ENCODE data around the gene THEMIS2.

Gene THEMIS2

DNA sequence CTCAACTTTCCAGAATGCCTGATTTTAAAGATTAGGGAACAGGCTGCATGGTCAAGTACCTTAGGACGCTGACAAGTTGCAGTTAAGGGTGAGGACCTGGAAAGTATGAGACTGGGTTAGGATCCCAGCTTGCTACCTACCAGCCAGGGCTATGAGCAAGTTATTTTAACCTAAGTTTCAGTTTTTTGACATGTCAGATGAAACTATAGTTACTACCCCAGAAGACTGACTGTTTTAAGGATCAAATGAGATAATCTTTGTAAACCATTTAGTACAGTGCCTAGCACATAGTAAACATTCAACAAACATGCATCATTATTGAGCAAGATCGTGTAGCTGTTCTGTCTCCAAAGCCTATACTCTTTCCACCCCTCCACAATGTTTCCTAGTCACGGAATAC is 14.4 kb downstream of the THEMIS2 start:
- no peak for DNase-seq

- DNase-seq = no peak
Measured at GRCh38 chr1:27887215-27888021, 15.1 kb downstream of the THEMIS2 start.

- DNase-seq = no peak
Measured at GRCh38 chr1:27889506-27889905, 17.2 kb downstream of the THEMIS2 start.

GRCh38 chr1:27891196-27891889 is 19.0 kb downstream of the THEMIS2 start:
- no peak for DNase-seq

DNA sequence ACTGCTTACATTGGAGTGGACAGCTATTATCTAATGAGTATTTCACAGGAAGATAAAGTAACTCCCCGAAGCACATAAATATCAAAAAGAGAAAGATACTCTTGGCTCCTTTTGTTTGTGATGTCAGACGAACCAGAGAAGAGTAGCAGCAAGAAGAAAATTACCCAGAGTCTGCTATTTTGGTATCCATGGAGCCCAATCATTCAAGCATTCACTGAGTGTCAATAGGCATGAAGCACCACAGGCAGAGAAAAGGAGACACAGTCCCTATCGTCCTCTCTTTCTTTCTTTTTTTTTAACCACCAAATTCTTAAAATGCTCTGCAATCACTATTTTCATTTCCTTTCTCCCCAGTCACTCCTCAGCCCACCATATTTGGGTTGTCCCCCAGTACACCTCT is 22.2 kb downstream of the THEMIS2 start:
- no peak for DNase-seq

DNA sequence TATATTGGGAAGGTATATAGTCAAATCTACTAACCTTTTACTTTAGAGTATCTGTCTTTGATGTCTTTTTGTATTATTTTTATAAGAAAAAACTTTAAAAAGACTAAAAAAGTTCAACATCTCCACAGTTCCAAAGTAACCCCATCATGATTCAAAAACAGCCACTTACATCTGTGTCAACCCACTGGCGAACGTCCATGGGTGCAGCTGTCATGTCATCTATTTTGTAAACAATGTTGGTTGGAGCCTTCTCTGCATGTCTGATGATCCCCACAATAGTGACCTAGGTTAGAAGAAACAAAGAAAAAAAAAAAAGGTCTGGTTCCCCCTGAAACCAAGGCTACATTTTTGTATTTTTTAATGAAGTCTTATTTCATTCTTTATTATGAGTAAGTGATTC is 34.4 kb downstream of the THEMIS2 start:
- no peak for DNase-seq

- DNase-seq = no peak
Measured at GRCh38 chr1:27912429-27912828, 40.1 kb downstream of the THEMIS2 start.

- DNase-seq = no peak
Measured at GRCh38 chr1:27915082-27915575, 42.8 kb downstream of the THEMIS2 start.

DNA sequence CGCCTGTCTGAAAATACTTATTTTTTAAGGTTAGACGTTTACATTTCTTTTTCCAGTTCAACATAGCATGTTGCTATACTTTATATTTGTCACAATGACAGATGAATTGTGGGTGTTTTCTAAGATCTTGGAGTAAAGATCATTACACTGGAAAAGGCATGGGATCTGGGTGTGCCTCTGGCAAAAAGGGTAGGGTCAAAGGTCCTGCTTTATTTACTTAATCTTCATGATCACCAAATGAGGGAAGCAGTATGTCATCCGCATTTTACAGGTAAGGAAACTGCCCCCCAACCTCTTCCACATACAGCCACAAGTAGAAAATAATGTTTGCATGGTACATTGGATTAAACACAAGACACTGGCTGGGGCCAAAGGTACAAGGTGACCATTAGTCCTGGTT is 49.9 kb downstream of the THEMIS2 start:
- DNase-seq = no peak

- no peak for DNase-seq
Measured at GRCh38 chr1:27928216-27928954, 56.0 kb downstream of the THEMIS2 start.

DNA sequence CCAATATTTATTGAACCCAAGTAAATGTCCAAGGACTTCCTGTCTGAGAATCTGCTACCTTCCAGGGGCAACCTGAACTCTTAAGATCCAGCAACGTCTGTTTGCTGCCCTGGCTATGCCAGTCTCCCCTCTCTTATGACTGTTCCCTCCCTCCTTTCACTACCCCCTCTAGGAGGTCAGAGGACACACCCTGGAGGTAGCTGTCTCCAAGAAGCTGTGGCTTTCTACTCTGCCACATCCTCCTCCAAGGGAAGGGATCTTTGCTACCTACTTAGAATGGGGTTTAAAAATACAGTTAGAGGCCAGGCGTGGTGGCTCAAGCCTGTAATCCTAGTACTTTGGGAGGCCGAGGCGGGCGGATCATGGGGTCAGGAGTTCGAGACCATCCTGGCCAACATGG is 58.8 kb downstream of the THEMIS2 start:
- DNase-seq = no peak

GRCh38 chr1:27931759-27932158 is 59.4 kb downstream of the THEMIS2 start:
- no peak for DNase-seq

DNA sequence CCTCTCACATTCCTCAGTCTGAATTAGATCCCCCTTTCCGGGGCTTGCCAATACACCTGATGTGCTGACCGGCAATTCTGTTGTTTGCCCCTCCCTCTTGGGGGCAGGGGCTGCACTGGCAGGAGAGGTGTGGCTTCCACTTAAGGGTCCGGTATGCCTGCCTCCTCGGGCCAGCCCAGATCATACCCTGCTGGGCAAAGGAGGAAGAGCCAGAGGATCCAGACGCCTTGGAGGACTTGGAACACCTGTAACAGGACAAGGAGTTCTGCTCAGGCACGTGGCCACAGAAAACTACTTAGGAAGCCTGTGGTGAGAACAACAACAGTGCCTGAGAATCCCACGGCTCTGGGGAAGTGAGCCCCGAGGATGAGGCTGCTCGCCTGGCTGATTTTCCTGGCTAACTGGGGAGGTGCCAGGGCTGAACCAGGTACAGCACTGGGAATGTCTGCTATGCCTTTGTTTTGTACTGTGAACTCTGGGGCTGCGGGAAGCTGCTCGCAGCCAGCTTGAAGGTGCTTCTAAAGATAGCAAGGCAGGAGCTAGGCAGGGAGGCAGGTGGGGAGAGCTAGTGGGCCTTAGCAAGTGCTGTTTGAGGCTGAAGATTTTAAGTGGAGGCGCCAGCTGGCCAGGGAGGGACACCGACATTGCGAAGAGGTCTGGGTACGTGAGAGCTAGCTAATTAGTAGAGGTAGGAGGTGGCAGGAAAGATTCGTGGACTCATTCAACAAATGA is 62.6 kb downstream of the THEMIS2 start, which contains the start of gene SMPDL3B:
Gene SMPDL3B (plus strand): TSS at position 183 of the 732 bp plus-strand sequence. CDS start 184 bp downstream, at position 367.
- peak; percentile 78 for DNase-seq

GRCh38 chr1:27935721-27936120 is 63.4 kb downstream of the THEMIS2 start:
- DNase-seq = no peak

Data from NCI-H82 (cell line).